Measurements from ENCODE around the gene KLHL28.

- TF ChIP-seq OSR1 (CRISPR knock-in tag; IDR thresholded peaks at IDR 0.05) (no peak), RARB (CRISPR knock-in tag; IDR thresholded peaks at IDR 0.05) (no peak), CREB5 (CRISPR knock-in tag; IDR thresholded peaks at IDR 0.05; ENCODE audit: low read depth) (no peak), ZFP30 (CRISPR knock-in tag; IDR thresholded peaks at IDR 0.05) (no peak), TOX (CRISPR knock-in tag; IDR thresholded peaks at IDR 0.05; ENCODE audit: borderline replicate concordance) (no peak)
Observed at GRCh38 chr14:44960146-44960545, 1.6 kb downstream of the KLHL28 start.

Data from SK-N-SH treated with all-trans-retinoic acid at 6 μM for 48 hours (cell line).